Activated CD4-positive, alpha-beta T cell treated with anti-CD3 and anti-CD28 coated beads for 24 hours (primary cell): ENCODE results near the gene PDLIM4.

Experiments used
- DNase-seq, 2 donors: peaks; one replicate each; pipeline ENCODE4 v3.0.0-alpha.2; 2020; ENCODE audit warnings: low read depth in 2 of 2

The PDLIM4 gene

GRCh38 chr5:132253452-132254320, 3.8 kb upstream of the PDLIM4 start:
- no peak for DNase-seq

- DNase-seq = no peak
These were observed 3.0 kb upstream of the PDLIM4 start for GRCh38 chr5:132254321-132254977.

- no peak for DNase-seq
These were observed 1.3 kb upstream of the PDLIM4 start for GRCh38 chr5:132256086-132256782.

DNA sequence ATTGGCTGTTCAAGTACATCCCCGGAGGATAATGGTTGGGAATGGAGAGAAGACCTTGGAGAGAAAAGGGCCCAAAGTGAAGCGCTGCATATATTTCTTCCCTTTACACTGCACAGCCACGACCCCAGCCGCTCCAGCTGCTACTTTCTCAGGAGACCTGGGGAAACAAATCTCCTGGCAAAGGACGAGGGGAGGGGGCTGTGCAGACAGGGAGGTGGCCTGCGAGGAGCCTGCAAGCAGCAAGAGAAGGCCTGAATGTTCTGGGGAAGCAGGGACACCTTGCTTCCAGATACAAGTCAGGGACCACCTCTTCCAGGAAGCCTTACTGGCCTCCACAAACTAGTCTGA, 739 bp upstream of the PDLIM4 start:
- no peak for DNase-seq

DNA sequence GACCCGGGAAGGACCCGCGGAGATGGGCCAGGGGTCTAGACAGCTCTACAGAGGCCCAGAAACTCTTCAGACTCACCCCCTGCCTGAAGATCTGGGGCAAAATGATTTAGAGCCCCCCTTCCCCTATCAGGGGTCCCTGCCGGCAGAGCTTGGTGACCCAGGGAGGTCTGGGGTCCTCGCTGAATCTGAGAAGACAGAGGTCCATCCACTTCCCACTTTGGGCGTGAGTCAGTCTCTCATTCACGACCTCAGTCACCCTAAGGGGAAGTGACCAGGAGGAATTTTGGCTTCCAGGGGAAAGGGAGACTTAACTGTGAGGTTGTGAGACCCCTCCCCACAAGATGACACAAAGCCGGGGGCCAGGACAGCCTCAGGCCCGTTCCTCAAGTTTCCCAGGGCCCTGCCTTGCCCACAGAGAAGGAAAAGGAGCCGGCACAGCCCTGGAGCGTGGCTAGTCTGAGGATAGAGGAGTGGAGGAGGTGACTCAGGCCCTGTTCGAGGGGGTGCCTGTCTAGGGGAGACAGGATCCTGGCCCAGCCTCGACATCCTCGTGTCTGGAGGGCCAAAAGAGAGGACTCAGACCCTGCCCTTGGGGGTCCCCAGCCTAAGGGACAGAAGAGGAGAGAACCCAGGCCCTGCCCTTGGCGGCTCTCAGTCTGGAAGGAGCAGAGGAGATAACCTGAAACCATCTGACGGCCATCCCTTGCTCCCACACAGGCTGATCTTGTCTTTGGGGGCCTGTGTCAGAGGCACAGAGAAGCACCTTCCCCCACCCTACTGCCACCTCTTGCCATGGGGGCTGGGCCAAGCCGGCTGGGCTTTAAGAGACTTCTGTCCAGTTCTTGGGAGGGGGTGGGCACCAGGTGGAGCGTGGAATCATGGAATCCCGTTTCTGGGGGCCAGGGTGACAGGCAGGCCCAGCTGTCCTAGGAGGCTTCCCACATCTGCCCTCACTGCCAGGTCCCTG, 889 bp downstream of the PDLIM4 start:
- DNase-seq = no peak

DNA sequence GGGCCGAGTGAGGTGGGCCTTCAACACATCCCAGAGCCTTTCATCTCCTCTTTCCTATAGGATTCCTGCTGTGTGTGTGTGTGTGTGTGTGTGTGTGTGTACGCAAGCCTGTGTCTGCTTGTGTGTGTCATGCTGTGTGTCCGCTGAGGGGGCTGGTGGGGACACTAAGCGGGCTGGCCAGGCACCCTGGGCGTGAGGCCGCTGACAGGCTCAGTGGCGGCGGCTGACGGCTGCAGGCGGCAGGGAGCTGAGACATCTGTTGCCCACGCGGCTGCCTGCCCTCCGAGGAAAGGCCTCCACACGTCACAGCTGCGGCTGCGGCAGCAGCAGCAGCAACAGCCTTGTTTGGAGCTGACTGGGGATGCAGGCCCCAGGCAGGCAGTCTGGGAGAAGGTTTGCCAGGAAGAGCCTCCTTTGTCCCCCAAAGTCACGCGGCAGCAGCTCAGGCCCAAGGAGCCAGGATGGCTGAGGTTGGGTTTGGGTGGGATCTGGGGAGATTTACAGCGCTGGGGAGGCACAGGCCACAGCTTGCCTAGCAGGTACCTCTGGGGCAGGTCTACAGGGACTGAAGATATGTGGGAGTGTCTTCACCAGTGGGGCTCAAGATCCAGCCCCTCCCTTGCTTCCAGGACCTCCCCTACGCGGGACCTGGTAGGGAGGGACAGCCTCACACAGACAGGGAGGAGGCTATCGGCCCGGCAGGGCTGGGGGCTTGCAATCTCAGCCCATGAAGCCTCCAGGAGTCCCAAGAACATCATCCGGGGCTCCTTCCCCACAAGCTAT, 1.8 kb downstream of the PDLIM4 start:
- DNase-seq = no peak

DNA sequence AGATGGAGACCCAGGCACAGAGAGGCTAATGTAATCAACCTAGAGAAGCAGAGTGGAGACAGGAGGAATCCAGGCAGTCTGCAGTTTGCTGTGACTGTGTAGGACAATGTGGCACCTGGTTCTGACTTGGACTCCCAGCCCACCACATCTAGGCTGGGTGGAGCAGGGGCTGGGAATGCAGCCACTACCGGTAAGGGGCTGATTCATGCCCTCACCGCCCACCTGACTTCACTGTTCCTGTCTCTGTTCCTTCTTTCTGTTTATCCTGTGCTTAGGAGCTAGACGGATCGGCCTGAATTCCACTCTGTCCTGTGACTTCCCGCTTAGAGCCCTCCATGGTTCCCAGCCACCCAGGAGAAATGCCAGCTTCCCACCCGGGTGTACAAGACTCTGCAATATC, 2.6 kb downstream of the PDLIM4 start:
- DNase-seq = no peak

DNA sequence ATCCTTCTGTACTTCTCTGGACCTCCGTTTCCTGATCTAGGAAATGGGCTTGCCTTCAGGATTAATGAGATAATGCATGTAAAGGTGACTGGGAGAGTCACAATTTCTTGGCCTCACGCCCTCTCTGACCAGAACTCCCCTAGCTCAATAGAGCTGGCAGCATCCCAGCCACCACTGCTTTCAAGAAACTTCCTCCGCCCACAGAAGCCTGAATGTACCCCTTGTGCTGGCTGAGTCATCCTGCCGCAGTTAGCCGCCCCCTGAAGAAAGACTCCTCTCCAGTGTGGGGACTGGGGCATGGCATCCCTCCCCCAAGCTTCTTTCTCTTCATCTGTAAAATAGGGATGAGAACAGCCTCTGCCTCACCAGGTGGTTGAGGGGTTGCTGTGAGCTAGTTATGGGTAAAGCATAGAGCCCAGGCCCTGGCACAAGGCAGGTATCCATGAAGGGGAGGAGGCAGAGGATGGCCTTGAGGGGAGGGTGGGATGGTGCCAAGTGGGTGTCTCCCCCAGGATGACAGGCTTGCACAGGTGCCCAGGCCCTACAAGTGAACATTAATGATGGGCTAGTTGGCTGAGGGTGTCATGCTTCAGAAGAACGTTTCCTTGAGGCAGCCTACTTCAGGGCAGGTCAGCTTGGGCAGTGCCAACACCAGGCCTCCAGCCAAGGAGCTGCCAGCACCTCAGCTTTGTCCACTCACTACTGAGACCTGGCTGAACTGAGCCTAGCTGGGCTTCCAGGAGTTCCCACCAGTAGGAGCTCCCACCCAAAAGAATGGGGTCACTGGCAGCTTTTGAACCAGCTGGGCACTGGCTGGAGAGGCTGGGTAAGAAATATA, 3.4 kb downstream of the PDLIM4 start:
- peak; percentile 27 for DNase-seq

GRCh38 chr5:132261881-132262845, 4.7 kb downstream of the PDLIM4 start:
- DNase-seq = no peak

- no peak for DNase-seq
These were observed 5.5 kb downstream of the PDLIM4 start for GRCh38 chr5:132262882-132263547.

- no peak for DNase-seq
These were observed 6.2 kb downstream of the PDLIM4 start for GRCh38 chr5:132263548-132264261.

DNA sequence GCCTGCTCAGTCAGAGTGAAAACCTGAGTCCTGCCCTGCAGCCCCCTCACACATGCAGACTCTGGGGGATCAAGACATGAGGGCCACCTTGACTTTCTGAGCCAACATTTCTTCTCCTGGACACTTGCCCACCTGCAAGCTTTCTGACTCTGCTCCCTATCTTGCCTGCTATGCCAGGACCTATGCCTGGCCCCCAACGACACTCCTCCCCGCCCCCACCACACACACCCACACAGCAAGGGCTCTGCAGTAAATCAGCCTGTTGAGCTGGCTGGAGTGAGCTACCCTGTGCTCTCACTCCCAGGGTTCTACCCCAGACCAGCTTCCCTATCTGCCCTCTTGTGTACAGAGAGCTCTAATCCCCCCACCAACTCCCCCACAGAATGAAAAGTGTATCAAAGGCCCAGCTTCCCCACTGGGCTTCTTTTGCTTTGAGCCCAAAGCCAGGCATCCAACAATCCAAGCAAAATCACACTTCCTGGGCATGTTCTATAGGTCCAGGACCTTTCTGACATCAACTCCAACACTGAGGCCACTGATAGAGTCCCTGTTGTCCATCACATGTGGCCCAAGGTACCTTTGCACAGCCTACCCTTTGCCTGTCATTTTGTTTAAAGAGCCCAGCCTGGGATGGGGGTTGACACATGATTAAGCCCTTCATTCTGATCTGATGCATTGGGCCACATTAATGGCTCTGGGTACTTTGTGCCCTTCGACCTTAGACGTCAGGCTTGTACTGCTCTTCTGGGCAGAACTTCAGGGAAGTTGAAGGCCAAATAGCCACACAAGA, 7.2 kb downstream of the PDLIM4 start:
- DNase-seq = no peak

DNA sequence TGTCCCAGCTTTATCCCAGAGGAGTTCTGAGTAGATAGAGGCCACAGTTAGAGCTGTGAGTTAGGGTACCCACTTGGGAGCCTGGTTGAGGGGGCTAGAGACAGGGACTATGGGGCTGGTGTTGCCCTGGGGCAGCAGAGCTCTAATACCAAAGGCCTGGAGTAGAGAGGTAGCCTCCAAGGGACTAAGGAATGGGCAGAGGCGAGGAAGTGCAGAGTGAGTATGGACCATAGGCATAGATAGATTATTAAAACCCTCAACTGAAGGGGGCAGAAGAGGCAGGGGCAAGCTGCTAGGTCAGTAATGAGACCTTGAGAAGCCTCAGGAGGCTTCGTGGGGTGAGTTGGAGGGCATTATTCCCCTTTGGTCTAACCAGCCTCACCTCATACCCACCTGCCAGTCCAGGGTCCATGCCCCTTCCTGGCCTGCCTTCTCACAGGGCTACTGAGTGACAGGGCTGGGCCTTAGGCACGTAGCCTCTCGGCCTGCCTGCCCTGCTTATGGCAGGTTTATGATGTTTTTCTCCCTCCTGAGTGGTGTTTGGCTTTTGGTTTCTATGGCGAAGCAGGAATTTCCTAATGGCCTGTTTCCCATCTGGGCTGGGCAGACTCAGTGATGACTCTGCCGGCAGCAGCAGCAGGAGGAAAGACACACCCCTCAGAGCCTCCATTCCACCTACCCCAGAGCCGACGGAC, 8.0 kb downstream of the PDLIM4 start:
- no peak for DNase-seq

DNA sequence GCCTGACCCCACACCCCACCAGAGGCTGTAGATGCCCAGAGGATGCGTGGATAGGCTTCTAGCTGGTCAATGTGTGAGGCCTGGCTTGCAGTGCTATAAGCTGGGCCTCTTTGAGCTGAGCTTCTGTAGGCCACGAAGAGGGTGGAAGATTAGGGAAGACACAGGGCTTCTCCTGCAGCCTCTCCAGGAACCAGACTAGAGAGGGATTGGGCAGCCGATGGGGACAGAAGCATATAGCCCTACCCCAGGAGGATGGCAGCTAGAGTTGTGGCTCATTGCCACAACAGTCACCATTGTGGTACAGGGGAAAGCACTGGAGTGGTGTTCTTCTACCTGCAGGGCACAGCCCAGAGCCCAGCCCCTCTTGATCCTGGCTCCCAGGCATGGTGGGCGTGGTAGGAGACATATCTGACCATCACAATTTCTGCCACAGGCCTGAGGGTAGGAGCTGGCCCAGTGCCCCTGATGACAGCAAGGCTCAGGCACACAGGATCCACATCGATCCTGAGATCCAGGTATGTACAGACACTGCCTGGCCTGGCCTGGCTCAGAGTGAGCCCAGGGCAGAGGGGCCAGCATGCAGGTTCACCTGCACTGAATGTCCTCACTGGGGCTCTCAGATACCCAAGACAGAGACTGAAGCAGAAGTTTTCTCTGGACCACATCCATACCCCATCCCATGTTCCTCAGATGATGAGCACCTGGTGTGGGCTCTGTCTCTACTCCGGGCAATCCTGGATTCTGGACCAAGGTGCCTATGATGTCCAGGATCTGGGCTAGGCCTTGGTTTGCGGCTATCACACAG, 8.7 kb downstream of the PDLIM4 start:
- DNase-seq = no peak

GRCh38 chr5:132266836-132267160, 9.3 kb downstream of the PDLIM4 start:
- DNase-seq = no peak
